ENCODE results near the gene AUTS2.

AUTS2 gene

DNA sequence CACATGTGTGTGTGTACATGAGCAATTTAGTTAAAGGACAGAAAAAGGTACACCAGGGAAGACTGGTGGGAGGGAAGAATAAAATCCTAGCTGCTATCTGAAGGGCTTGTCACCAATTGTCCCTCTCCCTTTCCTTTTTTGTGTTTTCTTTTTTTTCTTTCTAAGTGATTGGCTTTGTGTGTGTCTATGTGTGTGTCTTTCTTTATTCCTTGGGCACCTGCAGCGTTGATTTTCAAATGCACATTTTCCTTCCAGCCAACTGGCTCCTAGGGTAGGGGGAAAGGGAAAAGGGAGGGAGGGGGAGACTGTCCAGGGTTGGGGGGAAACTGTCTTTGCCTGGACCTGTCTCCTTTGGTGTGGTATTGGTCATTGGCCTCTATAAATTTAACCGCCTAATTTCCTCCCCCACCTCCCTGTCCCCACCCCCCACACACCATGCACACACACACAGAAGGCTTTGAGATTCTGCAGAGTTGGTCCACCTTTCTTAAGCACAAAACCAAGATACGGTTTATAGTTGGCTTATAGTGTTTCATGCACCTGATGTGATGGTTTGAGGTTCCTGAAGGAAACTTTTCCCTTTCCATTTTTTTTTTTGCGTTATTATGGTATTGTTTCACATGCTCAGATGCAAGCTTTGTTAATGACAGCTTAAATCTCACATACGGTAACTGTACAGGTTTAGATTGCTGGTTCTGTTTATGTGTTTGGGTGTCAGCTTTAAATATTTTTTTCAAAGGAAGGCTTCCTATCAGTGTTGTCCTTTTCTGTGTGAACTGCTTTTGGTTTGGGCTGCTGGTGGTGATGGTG, 2.6 kb downstream of the AUTS2 start:
- no peak for DNase-seq

DNA sequence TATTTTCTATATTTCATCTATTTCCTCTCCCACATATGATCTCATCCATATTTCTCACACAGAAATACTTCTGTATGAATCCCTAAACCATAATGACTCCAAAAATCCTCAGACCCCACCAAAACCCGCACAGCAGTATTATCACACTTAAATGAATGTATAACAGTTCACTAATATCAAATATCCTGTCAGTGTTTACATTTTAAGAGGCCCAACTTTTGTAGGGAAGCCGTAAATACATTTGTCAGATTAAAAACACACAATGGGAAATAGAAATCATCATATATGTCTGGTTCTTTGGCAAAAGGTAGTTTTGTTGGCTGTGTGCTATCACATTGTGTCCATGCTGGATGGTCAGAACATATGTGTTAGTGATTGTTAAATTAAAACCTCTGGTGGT, 4.2 kb downstream of the AUTS2 start:
- DNase-seq: no peak

DNA sequence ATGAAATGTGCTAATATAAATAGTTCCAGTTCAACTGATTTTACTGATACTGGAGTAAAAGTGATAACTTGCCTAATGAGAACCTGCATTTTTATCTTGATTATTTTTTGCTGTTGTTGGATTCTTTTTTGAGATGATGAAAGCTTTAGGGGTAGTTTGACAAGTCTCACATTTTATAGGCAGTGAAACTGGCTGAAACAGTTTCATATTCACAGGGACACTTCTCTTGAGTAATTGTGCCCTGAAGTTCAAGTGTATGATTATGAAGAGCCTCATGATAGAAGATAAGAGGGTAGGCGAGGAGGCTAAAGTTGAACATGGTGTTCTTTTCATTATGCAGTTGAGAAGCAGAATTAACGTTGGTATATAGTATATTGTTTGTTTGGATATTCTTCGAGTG, 5.1 kb downstream of the AUTS2 start:
- DNase-seq: no peak

DNA sequence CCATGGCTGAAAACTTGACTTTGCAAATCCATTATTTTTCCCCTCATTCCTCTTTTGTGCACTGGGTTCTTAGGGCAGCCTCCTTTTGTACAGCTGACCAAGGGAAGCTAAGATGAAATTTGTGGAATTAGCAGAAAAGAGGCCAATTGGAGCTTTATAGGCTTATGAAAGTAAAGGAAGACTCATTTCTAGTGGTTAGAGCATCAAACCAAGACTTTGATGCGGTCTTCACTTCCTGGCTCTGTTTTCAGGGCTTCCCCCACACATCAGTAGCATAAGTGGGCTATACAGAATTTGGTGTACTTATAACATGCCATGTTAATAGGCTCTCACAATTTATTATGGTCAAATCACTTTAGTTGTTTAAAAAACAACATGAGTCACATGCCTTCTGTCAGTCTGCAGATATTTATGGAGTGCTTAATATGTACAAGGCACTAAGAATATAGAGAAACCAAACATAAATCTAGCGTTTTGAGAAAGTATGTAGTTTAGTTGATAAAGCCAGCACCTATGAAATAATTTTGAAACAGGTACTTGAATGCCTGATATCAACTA, 5.7 kb downstream of the AUTS2 start:
- peak; percentile 15 for DNase-seq

DNA sequence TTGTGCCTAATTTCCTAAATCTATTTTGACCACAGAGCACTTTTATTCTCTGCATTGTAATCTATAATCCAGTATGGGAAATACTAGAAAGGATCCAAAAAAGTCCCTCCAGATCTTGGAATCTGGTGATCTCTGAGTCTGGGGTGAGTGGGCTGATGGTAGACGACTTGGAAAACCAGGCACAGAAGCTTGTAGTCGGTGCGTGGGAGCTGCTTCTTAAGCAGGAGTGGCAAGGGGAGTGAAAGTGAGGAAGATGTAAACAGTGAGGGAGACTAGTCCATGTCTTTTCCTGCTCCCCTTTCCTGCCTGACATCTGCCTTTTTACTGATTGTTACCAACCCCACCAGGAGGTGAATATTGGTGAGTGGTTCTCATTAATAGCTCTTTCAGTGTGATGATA, 6.8 kb downstream of the AUTS2 start:
- DNase-seq: no peak

DNA sequence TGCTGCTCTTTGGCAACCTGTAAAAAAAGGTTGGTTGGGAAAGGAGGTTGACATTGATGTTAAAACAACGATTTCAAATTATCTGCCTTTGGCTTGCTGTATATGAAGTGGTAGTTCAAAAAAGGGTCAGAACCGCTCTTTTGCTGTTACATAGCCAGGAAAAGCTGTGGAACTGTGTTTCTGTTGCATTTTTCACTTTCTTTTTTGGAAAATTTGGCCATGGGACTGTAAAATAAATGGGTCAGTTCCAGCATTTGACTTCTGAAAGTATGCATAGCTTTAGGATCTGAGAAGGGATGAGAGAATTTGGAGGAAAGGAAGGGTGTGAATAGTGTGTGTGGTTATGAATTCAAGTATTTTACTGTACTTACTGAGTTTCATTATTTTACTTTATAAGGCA, 7.3 kb downstream of the AUTS2 start:
- DNase-seq: no peak

DNA sequence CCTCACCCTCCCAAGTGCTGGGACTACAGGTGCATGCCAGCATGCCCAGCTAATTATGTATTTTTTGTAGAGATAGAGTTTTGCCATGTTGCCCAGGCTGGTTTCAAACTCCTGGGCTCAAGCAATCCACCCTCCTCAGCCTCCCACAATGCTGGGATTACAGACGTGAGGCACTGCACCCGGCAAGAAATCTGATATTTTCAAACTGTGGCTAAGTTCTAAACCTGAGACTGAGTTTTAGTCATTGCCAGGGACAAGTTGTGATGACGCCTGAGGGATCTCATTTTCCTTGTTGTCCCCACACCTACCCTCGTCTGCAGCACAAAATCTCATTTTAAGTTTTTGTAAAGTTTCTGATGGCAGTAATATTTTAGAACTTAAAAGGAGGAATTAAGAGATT, 9.8 kb downstream of the AUTS2 start:
- DNase-seq: no peak

DNA sequence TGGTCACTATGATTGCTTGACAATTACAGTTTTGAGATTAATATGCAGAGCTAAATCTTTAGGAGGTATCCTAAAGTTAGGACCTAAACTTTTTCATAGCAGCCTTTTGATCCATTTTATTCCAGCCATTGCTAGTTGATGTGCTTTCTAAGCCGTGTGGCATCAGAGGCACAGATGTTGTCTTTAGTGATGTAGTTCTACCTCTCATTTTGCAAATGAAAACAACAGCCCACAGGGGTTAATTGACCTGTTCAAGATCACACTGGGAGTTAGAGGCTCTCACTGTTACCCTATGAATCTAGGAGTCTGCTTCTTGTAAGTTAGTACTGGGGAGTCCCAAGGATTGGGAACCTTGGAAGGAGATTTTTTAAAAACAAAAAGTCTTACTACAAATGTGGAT, 10.6 kb downstream of the AUTS2 start:
- no peak for DNase-seq

DNA sequence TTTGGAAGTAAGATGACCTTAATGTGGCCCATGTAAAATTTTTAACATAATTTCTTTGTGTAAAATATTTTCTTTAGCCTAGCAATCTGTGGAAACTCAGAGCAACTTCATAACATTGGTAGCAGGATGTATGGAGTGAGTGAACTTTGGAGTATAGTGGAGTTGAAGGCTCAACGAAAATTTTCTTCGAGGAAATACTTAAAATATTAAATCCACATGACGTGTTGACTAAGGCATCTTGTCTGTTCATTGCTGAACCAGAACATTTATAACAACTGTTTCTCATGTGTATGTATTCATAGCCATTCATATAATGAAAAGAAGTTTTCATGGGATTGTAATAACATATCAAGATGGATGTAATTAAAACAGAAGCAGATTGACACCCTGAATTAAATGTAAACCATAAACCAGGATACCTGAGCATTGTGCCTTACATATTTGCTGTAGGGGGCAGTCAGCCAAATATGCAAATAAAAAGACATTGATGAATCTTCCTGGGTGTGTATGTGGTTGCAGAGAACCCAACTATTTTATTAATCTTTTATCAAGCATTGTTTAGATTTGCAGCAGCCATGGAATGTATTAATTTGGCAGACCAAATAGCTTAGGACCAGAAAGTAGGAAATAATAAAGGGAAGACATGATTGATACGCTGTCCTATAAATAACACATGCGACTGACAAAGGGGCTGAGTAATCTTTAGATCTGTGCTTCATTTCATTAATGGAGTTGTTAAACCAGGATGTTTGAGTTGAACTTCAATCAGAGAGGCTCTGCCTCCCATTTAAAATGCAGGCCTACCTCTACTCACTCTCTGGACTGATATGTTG, 11.5 kb downstream of the AUTS2 start:
- DNase-seq: no peak

DNA sequence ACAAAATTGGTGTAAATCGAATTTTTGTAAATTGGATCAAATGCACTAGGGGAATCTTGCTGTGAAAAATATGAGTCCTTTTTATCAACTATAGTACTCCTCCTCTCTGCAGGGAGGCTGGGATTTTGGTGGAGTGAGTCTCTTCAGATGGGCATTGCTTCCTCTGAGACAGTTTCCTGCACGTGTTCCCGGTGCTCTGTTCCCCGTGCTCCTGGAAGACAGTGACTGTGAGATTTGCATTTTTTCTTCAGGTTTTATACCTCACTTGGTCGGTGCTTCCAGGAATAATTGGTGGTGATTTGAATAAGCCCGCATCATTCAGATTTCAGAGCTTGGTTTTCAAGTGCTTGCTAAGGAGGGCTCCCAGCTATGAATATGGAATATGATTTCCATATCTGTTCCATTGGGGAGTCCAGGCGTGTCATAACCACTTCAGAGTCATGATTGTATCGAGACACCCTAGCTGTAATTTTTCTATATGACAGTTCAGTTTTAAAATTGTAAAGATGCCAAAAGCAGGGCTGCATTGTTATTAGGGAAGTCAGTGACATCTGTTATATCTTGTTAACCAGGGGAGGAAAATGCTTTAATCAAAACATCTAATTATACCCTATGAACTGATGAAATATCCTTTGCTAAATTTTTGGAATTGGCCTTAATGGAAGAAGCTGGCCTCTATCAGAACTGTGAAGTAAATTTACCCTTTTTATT, 12.3 kb downstream of the AUTS2 start:
- DNase-seq: no peak

DNA sequence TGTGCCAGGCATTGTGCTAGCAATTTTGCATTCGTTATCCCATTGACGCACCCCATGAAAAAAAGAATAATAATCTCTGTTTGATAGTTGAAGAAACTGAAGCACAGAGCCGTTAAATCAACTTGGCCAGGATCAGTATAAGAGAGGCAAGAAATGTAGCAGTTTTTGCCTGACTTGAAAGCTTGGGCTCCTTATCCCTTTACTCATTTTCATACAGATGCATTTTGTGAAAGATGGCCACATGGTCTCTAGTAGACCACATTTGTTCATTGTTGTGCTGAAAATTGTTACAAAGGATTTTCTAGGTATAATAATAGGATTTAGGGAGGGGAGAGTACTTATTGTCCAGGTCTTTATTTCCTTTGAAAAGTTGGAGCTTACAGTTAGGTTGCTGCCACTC, 14.7 kb downstream of the AUTS2 start:
- DNase-seq: no peak

DNA sequence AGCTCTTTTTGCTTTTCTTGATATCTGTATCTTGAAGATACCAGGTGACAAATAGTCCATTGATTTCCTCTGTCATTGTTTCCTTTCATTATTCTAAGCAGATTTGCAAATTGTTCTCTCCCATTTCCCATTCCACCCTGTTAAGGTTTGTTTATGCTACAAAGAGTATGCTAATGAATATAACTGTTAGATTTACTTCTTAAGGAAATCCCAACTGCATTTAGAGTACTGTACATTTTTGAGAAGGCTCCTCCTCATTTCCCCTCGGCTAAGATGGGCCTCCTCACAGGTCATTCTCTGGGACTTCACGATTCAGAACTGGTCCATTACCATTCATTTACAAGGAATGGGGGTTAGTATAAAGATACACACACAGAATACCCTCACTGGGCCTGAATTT, 15.6 kb downstream of the AUTS2 start:
- DNase-seq: no peak

DNA sequence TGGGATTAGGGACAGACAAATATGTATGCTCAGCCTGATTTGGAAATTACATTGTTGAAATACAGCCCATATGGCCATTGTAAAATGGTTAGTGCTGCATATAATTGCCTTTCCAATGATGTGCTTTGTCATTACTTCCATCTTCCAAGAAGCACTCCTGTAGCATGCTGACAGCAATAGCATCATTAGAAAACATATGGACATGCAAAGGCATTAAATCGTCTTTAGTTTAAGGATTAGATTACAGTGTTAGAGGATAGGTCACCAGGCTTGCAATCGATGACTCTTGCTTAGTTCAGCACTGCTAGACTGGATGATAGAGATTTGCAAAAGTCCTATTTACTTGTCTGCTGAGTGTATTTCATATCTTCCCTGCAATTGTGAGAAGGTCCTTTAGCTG, 17.4 kb downstream of the AUTS2 start:
- no peak for DNase-seq

DNA sequence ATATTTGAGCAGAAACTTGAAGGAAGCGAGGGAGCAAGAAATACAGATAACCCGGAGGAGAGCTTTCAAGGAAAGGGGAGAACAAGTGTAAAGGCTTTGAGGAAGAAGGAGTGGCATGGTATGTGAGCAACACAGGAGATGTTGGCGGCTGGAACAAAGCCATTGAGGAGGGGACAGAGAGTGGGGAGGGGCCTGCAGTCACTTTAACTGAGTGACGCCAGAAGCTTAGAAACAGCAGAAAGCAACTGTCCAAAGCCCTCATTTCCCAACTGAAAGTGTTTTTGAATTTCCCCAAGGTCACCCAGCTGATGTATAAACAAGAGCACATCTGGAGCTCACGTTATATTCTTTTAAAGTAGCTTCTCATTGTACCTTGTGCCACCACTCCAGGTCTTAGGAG, 19.1 kb downstream of the AUTS2 start:
- DNase-seq: no peak

DNA sequence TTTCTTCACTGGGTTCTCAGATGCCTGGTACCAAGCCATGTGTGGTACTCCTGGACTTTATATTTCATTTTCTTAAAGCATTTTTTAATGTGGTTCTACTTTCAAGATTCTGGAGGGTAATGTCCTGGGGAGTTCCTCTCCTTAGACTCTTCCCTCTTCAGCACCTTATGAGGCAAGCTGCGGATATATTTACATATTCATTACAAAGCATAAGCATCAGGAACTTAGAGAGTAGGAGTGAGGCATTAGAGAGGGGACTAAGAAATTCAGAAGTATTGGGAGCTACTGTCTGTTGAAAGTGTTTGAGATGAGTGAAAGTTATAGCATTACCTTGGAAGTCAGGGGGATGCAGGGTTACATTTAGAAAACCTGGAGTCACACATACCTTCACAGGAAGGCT, 20.8 kb downstream of the AUTS2 start:
- no peak for DNase-seq

DNA sequence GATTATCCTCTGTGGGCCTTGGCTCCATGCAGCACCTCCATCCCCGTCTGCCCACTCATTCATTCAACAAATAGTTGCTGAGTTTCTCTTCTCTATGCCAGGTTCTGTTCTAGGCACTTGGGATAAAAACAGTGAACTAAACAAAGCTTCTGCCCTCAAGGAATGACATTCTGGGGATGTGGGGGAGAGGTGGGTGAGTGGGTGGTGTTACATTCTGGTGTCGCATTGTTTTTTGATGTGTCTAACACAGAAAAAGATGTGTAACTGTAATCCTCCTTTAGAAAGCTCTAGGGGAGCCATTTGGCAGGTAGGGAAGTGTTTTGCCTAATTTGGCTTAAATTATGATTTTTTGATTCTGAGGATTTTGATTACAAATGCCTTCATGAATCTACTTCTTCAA, 21.4 kb downstream of the AUTS2 start:
- DNase-seq: no peak

DNA sequence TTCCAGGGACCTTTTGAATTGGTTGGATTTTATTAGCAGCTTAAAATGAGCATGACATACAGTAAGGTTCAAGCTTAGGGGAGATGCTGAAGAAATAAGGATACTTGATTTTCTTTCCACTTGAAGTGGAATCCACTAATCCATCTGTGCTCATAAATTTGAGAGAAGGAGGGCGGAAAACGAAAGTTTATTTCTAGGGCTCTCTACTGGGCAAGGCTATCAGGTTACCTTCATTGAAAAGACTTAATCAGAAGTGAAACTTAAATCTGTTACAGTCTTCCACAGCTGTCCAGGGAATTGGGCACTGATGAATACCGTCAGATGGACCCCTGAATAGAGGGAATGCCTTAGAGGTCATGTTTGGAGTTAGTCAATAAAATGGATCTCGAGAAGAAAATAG, 21.8 kb downstream of the AUTS2 start:
- DNase-seq: no peak

DNA sequence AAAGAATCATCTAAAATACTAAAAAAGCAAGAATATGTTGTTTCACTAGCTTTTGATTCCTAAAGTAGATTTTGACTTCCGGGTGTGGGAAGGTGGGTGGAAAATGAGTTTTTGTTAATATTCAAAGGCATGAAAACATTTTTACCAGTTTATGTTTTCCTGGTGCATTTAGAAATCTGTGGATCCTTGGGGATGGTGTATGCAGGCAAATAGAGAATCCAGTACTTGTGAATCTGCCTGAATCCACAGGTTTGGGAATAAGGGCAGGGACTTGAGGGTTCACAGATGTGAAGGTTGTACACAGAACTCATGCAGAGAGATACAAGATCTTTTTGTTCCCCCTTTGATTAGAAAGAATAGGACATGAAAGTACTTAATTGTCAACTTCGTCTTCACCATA, 22.4 kb downstream of the AUTS2 start:
- no peak for DNase-seq

DNA sequence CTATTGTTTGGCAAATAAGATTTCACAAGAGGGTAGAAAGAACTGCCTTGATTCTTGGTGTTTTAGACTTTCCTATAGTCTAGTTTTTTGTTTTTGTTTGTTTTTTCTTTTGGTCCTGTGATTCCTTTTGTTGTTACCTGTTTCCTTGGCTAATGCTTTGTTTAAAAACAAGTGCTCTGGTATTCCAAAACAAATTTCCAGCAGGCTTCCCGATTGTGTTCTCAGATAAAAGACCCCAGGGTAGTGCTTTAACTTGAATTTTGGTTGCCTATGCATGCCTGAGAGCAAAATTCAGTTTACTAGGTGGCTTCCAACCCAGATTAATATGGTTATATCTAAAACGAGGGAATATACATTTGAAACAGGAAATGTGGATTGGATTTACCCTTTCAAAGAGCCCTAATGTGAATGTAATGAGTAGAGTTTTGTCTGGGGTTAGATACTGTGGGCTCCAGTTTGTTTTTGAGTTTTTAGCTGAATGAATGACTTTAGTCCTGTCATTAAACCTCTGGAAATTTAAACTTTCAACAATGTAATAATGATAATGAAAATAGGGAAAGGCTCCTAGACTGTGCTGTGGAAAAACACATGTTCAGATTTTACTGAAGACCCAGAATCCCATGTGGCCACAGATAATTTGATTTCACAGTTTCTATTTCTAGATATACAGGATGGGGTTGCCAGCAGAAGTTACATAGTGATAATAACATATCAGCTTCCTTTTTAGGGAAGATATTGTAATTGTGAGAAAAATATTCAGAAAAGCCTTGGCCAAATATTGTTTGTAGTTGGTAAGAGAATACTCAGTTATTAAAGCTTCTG, 23.9 kb downstream of the AUTS2 start:
- DNase-seq: no peak

DNA sequence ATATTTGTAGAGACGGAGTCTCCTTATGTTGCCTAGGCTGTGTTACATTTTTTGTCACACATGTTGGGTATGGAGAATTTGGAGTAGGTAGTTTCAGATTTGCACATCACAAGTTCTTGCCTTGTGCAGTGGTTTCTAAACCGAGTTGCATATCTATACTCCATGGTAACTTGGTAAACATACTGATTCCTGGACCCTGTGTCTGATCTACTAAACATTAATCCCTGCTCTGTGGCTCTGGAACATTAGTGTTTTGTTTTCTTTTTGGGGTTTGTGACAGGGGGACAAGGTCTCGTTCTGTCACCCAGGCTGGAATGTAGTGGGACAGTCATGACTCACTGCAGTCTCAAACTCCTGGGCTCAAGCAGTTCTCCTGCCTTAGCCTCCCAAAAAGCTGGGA, 24.7 kb downstream of the AUTS2 start:
- no peak for DNase-seq

DNA sequence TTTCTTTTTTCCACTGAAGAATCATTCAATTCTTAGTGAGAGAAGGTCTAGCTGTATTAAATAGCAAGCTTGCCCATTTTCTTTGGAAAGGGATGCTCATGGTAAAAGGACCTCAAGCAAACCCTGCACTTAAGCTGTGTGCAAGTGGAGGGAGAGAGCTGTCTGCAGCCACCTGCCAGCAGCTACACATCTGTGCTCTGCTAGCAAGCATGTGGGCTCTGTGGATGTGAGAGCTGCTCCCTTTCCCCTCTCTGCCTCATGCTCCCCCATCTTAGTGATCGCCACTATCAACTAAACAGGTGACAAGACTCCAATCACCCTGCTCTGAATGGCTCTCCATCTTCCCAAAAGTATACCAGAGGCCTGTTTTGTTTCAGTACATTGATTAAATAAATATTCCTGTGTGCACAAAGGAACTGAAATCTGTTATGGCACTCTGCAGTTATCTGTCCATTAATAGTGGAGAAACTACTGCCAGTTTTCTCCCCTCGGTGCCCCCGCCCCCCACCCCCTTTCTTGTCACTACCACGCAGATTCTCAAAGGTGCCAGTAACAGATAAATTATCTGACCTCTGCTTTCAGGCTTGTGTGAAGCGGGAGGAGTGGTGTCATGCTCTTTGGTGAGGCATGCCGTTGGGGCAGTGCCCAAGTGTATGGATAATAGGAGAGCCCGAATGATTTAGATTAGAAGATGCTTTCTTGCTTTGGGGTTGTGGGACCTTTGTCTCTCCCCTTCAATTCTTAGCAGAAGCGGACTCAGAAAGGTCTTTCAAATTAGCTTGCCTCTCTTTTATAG, 26.4 kb downstream of the AUTS2 start:
- DNase-seq: no peak

DNA sequence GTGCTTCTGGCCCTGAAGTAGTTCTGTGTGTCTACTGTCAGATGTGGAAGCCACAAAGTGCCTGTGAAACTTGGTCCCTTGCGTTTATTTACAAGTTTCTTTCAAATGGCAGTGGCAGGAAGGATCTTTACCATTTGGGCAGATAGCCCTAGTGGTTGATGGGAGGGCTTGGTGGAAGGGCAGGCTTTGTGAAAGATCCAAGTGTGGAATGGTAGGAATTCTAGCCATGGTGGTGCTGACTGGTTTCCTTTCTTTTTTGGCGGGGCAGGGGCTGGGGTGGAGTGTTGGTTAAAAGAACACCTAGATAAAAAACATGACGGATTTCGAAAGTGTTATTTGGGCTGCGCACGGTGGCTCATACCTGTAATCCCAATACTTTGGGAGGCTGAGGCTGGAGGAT, 27.0 kb downstream of the AUTS2 start:
- DNase-seq: no peak

Data from NK-92 treated with Interleukin-12 subunit alpha and Interleukin-12 subunit beta, amount 100 ng/mL, for 24 hours (cell line).